HG02970 (cell line): ENCODE results near the gene COPS4.
"Not testable (repeated sequence)": the region's sequence is repeated elsewhere in the genome, so short reads cannot be mapped to it uniquely, and the experiment has no call there.

Experiments used
- ATAC-seq: cut with Tn5 transposase; IDR thresholded peaks from one replicate; pipeline ENCODE4 v1.9.1; 2021; ENCODE audit warnings: mild to moderate bottlenecking, moderate library complexity, moderate number of reproducible peaks; ENCODE audit not compliant: unreplicated experiment, low FRiP score

COPS4 gene

GRCh38 chr4:83075311-83076095, 40.5 kb downstream of the COPS4 start:
- ATAC-seq = no peak

GRCh38 chr4:83080561-83080960, 45.6 kb downstream of the COPS4 start:
- no peak for ATAC-seq

GRCh38 chr4:83082777-83083176, 47.8 kb downstream of the COPS4 start:
- ATAC-seq = no peak

- no peak for ATAC-seq
Measured at GRCh38 chr4:83083925-83084475, 49.0 kb downstream of the COPS4 start.

GRCh38 chr4:83084956-83085355, 50.0 kb downstream of the COPS4 start:
- not testable (repeated sequence) for ATAC-seq

- ATAC-seq = no peak
Measured at GRCh38 chr4:83089410-83090157, 54.6 kb downstream of the COPS4 start.

GRCh38 chr4:83093060-83093640, 58.2 kb downstream of the COPS4 start:
- no peak for ATAC-seq

- no peak for ATAC-seq
Measured at GRCh38 chr4:83096397-83096796, 61.4 kb downstream of the COPS4 start.

GRCh38 chr4:83104991-83105390, 70.0 kb downstream of the COPS4 start:
- ATAC-seq = no peak

- no peak for ATAC-seq
Measured at GRCh38 chr4:83107631-83108030, 72.6 kb downstream of the COPS4 start.

GRCh38 chr4:83108101-83108861, 73.3 kb downstream of the COPS4 start:
- ATAC-seq = no peak

- ATAC-seq = no peak
Measured at GRCh38 chr4:83109480-83110222, 74.7 kb downstream of the COPS4 start.

- ATAC-seq = no peak
Measured at GRCh38 chr4:83110223-83110945, 75.4 kb downstream of the COPS4 start.

- ATAC-seq = no peak
Measured at GRCh38 chr4:83110970-83111750, 76.2 kb downstream of the COPS4 start.

- ATAC-seq = not testable (repeated sequence)
Measured at GRCh38 chr4:83111751-83112141, 76.8 kb downstream of the COPS4 start.

GRCh38 chr4:83112231-83112630, 77.2 kb downstream of the COPS4 start:
- no peak for ATAC-seq

GRCh38 chr4:83112678-83113428, 77.9 kb downstream of the COPS4 start:
- ATAC-seq = no peak

- ATAC-seq = no peak
Measured at GRCh38 chr4:83113429-83113786, 78.4 kb downstream of the COPS4 start.
